Endothelial cell (in vitro differentiated cells): ENCODE data around the gene GABBR2. TPM values are rescaled to one million over a fixed set of nuclear protein-coding genes. Genes with fewer than 3 reads are reported as not detected.

Experiments used
- DNase-seq: peaks from one replicate; pipeline ENCODE4 v3.0.0; 2021; ENCODE audit warnings: low spot score
- H3K27ac Mint-ChIP-seq: one replicate; pipeline ENCODE4 v1.8.0; 2021; ENCODE audit warnings: mixed read lengths, inconsistent platforms; ENCODE audit not compliant: unreplicated experiment
- H3K27me3 Mint-ChIP-seq: one replicate; pipeline ENCODE4 v1.8.0; 2021; ENCODE audit warnings: mild to moderate bottlenecking, moderate library complexity, mixed read lengths, inconsistent platforms; ENCODE audit not compliant: unreplicated experiment
- H3K36me3 Mint-ChIP-seq: one replicate; pipeline ENCODE4 v1.8.0; 2021; ENCODE audit warnings: mild to moderate bottlenecking, low read depth, mixed read lengths, inconsistent platforms; ENCODE audit not compliant: unreplicated experiment
- H3K4me1 Mint-ChIP-seq: one replicate; pipeline ENCODE4 v1.8.0; 2021; ENCODE audit warnings: mild to moderate bottlenecking, mixed read lengths, inconsistent platforms; ENCODE audit not compliant: unreplicated experiment
- H3K4me3 Mint-ChIP-seq: one replicate; pipeline ENCODE4 v1.8.0; 2021; ENCODE audit warnings: mild to moderate bottlenecking, mixed read lengths, inconsistent platforms; ENCODE audit not compliant: unreplicated experiment
- H3K9me3 Mint-ChIP-seq: one replicate; pipeline ENCODE4 v1.8.0; 2021; ENCODE audit warnings: mixed read lengths, inconsistent platforms; ENCODE audit not compliant: unreplicated experiment
- total RNA-seq: library from RNA; stranded (reverse); fragmentation: NEBNext Ultra II Directional; extraction: Animal tissue kit (Norgen Biotek cat#: 25700); gene quantifications from one replicate; pipeline ENCODE4 v1.2.1, GENCODE V29; 2021; ENCODE audit not compliant: unreplicated experiment
- TF ChIP-seq, protein P1 (sequence below): fragments of 200-600 bp; sonication (generic); IDR thresholded peaks from one replicate; pipeline ENCODE4 v1.5.0; 2021; ENCODE audit warnings: antibody characterized with exemption; ENCODE audit not compliant: unreplicated experiment

GABBR2 gene
- total RNA-seq, 1 donor from 2014 or later, result 0.46 TPM

- no peak overlapping the region for H3K27ac Mint-ChIP-seq
- no peak overlapping the region for H3K4me3 Mint-ChIP-seq
- H3K4me1 Mint-ChIP-seq, result no peaks in the 10 kb centered on the region
- DNase-seq, result peak; percentile 94
- no peaks in the 10 kb centered on the region for H3K36me3 Mint-ChIP-seq
- TF ChIP-seq, protein P1, sequence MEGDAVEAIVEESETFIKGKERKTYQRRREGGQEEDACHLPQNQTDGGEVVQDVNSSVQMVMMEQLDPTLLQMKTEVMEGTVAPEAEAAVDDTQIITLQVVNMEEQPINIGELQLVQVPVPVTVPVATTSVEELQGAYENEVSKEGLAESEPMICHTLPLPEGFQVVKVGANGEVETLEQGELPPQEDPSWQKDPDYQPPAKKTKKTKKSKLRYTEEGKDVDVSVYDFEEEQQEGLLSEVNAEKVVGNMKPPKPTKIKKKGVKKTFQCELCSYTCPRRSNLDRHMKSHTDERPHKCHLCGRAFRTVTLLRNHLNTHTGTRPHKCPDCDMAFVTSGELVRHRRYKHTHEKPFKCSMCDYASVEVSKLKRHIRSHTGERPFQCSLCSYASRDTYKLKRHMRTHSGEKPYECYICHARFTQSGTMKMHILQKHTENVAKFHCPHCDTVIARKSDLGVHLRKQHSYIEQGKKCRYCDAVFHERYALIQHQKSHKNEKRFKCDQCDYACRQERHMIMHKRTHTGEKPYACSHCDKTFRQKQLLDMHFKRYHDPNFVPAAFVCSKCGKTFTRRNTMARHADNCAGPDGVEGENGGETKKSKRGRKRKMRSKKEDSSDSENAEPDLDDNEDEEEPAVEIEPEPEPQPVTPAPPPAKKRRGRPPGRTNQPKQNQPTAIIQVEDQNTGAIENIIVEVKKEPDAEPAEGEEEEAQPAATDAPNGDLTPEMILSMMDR, result peak; percentile 97
- H3K27me3 Mint-ChIP-seq, result no peaks in the 10 kb centered on the region
- H3K9me3 Mint-ChIP-seq, result no peaks in the 10 kb centered on the region
Observed at GRCh38 chr9:98315551-98316060, 393.1 kb downstream of the GABBR2 start.

DNA sequence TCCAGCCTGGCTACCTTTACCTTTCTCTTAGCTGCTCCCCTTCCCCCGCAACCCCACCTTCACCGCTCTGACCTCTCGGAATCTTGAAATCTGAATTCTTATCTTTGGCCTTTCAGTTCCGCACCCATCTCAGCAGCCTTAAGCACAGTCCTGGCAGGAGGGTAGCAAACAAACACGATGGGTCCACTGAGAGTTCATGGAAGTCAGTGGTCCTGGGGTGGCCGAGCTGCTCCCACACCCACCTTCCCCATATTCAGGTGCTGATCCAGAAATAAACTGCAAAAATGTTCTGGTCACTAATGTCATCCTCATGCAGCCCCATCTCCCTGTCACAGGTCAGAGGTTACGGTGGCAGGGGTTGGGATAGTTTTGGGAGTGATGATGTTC lies 393.7 kb downstream of the GABBR2 start:
- Mint-ChIP-seq H3K9me3 (no peaks in the 10 kb centered on the region), H3K4me1 (no peaks in the 10 kb centered on the region), H3K27me3 (no peaks in the 10 kb centered on the region), H3K27ac (no peak overlapping the region), H3K4me3 (no peak overlapping the region), H3K36me3 (no peaks in the 10 kb centered on the region)
- TF ChIP-seq, protein P1, result no peak
- DNase-seq, result no peak

- Mint-ChIP-seq H3K27ac (no peak overlapping the region), H3K27me3 (no peaks in the 10 kb centered on the region), H3K9me3 (no peaks in the 10 kb centered on the region), H3K36me3 (no peaks in the 10 kb centered on the region), H3K4me3 (no peak overlapping the region), H3K4me1 (no peaks in the 10 kb centered on the region)
- DNase-seq, result no peak
- TF ChIP-seq, protein P1, result no peak
Observed at GRCh38 chr9:98314381-98315066, 394.2 kb downstream of the GABBR2 start.

- DNase-seq, result no peak
- H3K36me3 Mint-ChIP-seq, result no peaks in the 10 kb centered on the region
- H3K27ac Mint-ChIP-seq, result no peak overlapping the region
- TF ChIP-seq, protein P1, result no peak
- no peaks in the 10 kb centered on the region for H3K4me1 Mint-ChIP-seq
- H3K4me3 Mint-ChIP-seq, result no peak overlapping the region
- H3K9me3 Mint-ChIP-seq, result no peaks in the 10 kb centered on the region
- H3K27me3 Mint-ChIP-seq, result no peaks in the 10 kb centered on the region
Observed at GRCh38 chr9:98312365-98312764, 396.4 kb downstream of the GABBR2 start.

DNA sequence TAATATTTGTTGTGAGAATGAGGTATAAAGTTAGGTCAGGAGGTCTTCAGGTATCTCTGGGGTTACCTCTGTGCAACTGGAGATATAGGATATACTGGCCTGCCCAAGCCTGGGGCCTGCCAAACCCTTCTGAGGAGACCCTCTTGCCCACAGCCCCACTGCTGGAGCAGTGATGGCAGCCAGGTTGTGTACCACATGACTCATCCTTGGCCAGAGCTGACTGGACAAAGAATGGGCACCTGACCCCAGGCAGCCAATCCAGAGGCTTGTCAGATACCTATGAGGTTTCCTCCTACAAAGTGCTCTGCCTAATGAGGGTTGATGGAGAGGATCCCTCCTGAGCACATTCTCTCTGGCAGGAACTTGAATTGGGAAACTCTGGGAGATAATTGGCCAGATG lies 397.2 kb downstream of the GABBR2 start:
- H3K4me1 Mint-ChIP-seq, result no peaks in the 10 kb centered on the region
- H3K27me3 Mint-ChIP-seq, result no peaks in the 10 kb centered on the region
- H3K27ac Mint-ChIP-seq, result no peak overlapping the region
- no peak for DNase-seq
- H3K9me3 Mint-ChIP-seq, result no peaks in the 10 kb centered on the region
- H3K36me3 Mint-ChIP-seq, result no peaks in the 10 kb centered on the region
- TF ChIP-seq, protein P1, result no peak
- H3K4me3 Mint-ChIP-seq, result no peak overlapping the region
